C4-2B (cell line): ENCODE measurements around the gene COL4A1.

Experiments used
- H3K27ac ChIP-seq: fragments of 450-650 bp; 2 replicates; pipeline ENCODE4 v1.5.1; 2017
- ZFX ChIP-seq: fragments of 450-650 bp; IDR thresholded peaks from 2 replicates; pipeline ENCODE4 v1.6.1; 2017
- TF ChIP-seq, protein P1 (sequence below): fragments of 450-650 bp; conservative IDR thresholded peaks from 2 replicates; pipeline ENCODE4 v1.5.1; 2017; ENCODE audit warnings: mild to moderate bottlenecking

Gene COL4A1

DNA sequence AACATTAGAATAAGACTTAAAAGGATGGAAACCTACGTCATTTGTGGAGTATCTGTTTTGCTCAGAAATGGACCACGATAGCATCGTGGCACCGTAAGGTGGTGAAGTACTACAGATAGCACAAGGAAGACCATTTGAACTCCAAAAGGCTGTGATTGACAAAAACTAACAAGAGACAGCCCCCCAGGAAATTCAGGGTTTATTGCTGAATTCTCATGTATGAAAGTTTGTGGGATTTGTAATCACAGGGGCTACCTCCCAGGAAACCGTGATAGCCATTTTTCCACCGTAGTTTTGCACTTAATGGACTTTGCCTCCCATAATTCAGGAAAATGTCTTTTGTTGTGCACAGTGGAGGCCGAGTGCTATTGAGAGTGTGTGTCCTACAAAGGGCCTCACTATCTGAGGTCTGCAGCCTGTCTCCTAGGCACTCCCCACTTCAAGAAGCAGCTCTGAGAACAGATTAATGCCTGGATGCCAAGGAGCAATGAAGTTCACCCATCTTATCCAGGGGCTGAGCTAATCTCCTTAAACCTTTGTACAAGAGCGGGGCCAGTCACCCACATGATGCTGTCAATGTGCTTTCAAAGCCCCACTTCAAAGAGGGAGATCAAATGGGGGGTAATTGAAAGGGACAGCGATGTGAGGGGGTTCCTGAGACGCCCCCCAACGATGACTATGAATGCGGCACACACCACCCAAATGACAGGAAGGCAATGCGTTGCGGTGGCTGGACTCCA is 182.6 kb downstream of the COL4A1 start:
- no peak overlapping the region for H3K27ac ChIP-seq
- TF ChIP-seq, protein P1, sequence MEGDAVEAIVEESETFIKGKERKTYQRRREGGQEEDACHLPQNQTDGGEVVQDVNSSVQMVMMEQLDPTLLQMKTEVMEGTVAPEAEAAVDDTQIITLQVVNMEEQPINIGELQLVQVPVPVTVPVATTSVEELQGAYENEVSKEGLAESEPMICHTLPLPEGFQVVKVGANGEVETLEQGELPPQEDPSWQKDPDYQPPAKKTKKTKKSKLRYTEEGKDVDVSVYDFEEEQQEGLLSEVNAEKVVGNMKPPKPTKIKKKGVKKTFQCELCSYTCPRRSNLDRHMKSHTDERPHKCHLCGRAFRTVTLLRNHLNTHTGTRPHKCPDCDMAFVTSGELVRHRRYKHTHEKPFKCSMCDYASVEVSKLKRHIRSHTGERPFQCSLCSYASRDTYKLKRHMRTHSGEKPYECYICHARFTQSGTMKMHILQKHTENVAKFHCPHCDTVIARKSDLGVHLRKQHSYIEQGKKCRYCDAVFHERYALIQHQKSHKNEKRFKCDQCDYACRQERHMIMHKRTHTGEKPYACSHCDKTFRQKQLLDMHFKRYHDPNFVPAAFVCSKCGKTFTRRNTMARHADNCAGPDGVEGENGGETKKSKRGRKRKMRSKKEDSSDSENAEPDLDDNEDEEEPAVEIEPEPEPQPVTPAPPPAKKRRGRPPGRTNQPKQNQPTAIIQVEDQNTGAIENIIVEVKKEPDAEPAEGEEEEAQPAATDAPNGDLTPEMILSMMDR, result no peak
- no peak for TF ChIP-seq ZFX

DNA sequence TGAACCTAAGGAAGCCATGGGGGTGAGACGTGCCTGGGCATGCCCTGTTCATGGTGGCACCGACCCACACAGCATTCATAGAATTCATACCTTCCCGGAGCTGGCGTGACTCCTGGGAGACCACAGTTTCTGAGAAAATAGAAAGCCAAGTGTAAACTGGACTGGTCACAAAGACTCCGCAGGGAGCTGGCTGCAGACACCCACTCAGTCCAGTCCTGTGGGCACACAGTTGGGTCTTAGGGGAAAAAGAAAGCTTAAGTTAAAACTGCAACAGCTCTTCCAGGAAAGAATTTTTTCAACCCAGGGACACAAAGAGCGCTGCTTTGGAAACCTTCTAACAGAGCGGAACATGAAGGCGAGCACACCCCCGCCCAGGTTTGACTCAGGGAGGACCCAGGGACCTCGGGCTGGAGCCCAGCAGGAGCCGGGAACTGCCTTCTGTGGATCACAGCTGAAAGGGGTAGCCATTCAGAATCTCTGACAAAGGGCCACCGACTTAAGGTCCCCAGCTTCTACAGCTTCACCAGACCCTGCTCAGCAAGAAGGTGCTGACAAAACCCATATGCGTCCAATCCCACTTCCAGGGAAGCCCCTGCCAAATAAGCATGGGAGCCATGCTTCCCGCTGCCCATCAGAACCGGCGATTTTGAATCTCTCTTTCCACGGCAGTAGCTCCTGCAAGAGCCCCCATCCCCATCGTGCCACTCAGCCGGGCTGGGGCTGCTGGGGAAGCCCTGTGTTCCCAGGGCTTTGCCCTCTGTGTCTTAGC is 183.7 kb downstream of the COL4A1 start:
- TF ChIP-seq ZFX, result no peak
- TF ChIP-seq, protein P1, result no peak

DNA sequence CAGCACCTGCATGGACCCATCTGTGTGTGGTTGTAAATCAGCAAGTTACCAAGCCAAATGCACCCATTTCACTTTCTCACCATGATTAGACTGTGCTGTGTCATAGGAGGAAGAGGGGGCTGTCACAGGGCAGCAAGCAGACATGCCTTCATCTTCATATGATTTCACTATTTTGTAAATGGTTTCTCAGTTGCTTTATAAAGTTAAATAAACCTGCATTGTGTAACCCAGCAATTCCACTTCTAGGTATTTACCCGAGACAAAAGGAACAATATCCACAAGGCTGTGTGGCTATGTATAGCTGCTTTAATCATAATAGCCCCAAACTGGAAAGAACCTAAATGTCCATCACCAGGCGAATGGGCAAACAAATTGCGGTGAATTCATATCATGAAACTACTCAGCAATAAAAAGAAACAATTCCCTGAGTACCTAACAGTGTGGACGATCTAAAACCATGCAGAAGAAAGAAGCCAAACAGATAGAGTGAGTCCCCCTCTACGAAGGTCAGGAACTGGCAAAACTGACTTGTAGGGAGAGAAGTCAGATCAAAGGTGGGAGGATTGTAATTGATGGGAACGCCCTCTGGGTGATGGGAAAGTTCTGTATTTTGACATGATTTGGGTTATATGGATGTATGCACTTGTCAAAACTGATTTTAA is 185.4 kb downstream of the COL4A1 start:
- TF ChIP-seq ZFX, result no peak
- TF ChIP-seq, protein P1, result no peak
- H3K27ac ChIP-seq, result no peak overlapping the region

More for the DNA sequence above, 183.7 kb downstream of the COL4A1 start:
- H3K27ac ChIP-seq, result no peak overlapping the region

DNA sequence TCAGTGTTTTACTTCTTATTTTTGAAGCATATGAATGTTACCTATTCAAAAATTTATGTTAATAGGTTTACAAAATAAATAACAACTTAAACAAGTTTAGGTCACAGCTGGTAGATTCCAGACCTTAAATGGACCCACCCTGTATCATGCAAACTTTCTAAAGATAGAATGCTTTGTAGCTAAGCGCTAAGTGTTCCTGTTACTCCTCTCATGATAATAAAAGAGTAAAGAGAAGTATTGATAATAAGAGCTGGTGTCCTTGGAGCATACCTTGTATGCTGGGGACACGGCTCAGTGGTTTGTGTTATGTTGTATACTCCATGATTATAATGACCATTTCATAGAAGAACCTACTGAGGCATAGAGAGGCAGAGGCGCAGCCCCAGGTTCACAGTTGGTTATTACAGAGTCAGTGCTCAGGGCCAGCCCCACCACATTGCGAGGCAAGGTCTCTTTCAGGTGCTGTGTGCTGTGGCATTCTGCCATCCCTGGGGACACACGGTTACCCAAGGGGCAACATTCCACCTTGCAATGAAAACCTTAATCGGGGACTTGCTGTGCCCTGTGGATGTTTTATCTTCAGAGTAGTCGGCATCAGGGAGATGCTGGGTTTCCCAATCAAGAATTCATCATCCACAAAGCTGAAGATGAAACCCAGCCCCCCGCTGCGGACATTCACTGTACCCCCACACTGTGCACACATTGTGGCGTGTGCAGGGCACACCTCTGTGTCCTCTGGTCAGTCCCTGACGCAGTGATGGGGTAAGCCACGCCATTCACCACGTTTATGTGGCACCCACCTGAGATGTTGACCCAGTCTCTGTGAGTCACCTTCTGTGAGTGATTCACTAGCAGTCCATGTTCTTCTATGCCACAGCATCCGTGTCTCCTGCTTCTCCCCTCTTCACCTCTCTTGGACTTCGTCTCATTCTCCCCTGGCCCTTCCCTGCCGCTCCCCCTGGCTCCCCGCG is 186.7 kb downstream of the COL4A1 start:
- no peak overlapping the region for H3K27ac ChIP-seq
- TF ChIP-seq ZFX, result no peak
- TF ChIP-seq, protein P1, result no peak

DNA sequence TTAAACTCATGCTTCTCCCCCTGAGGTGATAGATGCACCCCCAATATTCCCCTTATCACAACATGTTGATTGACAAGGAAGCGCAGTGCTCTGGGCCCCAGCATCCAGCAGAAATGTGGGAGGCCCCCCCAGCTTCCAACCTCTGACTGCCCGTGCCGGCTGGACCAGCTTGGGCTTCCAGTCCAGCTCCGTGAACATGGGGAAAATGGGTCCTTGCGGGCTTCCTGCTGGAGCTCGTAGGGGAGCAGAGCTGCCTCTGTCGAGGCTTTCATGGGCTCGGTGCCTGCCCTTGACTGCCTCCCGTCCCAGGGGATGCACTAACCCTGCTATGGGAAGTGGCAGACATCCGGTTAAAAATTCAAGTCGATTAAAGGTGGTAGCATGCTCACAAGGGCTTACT is 188.9 kb downstream of the COL4A1 start:
- TF ChIP-seq, protein P1, result no peak
- no peak for TF ChIP-seq ZFX
- no peak overlapping the region for H3K27ac ChIP-seq

DNA sequence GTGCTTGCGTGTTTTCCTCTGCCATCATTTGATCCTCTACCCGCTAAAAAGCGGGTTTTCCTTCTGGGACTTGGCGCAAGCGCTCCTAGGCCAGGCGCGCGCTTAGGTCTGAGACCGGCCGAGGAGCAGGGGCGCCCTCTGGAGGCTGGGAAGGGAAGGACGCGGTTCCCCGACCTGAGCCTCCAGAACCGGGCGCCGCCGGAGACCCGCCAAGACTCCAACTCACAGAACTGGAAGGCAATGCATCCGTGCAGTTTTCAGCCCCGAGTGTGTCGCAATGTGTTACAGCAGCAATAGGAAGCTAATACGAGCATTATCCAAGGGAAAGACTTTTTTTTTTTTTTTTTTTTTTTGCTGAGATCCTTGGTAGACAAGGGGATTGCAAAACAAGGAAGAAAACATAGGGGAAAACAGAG is 190.9 kb downstream of the COL4A1 start:
- TF ChIP-seq, protein P1, result peak; percentile 97
- TF ChIP-seq ZFX, result no peak
- no peak overlapping the region for H3K27ac ChIP-seq
